ENCODE measurements around the gene COL3A1.

COL3A1 gene

DNA sequence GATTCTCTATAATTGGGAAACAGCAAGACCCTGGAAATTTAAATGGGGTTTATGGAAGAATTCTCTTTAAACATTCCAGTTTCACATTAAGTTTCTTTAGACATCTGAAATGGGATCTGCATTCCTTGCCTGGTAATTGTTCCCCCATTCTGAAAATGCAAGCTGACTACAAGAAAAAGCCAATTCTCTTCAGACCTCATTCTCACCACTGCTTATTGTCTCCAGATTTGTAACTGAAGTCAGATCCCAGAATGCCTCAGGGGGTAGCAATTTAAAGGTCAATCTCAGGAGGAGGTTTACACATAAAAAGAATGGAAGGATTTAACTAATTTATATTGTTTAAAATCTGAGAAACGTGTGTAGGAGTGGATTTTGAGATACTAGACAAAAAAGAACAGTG lies 41.2 kb downstream of the COL3A1 start:
- DNase-seq (ENCODE audit: low spot score) = no peak

DNA sequence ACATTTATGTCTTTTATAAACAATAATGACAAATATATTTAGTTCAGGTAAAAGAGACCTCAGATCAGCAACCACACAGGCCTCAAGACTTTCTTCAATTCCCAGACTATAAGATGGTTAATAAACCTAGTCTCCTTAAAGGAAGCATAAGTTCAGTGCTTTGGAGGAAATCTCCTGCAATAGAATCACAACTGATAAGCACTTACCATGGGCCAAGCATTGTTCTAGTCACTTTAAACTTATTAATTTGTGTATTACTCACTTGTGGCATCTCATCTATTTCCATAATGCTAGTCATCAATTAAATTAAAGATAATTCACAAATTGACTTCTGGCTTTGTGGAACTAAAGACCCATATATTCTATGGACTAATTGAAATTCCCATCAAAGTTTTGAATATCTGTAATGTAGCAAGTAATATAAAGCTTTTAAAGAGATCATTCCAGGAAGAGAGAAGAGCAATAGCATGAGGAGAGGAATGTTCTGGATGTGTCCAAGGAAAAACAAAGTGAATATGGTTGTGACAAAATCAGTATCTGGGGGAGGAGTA lies 42.2 kb downstream of the COL3A1 start:
- DNase-seq (ENCODE audit: low spot score) = no peak

- DNase-seq (ENCODE audit: low spot score) = no peak
Measured at GRCh38 chr2:189018631-189019030, 44.5 kb downstream of the COL3A1 start.

GRCh38 chr2:189020179-189020578 lies 46.0 kb downstream of the COL3A1 start:
- no peak for DNase-seq (ENCODE audit: low spot score)

- no peak for DNase-seq (ENCODE audit: low spot score)
Measured at GRCh38 chr2:189022053-189022481, 47.9 kb downstream of the COL3A1 start.

DNA sequence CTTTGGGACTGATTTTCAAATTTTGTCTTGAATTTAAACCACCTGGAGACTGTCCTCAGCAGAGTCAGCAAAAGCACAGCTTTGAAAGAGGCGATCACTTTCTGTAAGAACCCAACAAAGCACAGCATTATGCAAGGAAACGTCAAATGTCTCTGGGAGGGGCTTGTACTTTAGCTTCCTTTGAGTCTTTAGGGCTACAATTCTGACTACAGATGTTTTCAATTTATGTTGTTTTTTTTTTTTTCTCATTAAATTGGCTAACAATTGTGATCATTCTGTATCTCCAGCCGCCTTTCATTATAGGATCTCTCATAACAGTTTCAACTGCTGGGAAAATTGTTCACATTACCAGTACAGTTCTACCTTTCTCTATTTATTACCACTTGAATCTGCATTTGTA lies 48.3 kb downstream of the COL3A1 start:
- DNase-seq (ENCODE audit: low spot score) = no peak

- DNase-seq (ENCODE audit: low spot score) = peak; percentile 15
Measured at GRCh38 chr2:189024901-189025618, 50.9 kb downstream of the COL3A1 start.

- no peak for DNase-seq (ENCODE audit: low spot score)
Measured at GRCh38 chr2:189037518-189037917, 63.3 kb downstream of the COL3A1 start.

- DNase-seq (ENCODE audit: low spot score) = no peak
Measured at GRCh38 chr2:189045836-189046235, 71.7 kb downstream of the COL3A1 start.

- DNase-seq (ENCODE audit: low spot score) = no peak
Measured at GRCh38 chr2:189046320-189046719, 72.1 kb downstream of the COL3A1 start.

DNA sequence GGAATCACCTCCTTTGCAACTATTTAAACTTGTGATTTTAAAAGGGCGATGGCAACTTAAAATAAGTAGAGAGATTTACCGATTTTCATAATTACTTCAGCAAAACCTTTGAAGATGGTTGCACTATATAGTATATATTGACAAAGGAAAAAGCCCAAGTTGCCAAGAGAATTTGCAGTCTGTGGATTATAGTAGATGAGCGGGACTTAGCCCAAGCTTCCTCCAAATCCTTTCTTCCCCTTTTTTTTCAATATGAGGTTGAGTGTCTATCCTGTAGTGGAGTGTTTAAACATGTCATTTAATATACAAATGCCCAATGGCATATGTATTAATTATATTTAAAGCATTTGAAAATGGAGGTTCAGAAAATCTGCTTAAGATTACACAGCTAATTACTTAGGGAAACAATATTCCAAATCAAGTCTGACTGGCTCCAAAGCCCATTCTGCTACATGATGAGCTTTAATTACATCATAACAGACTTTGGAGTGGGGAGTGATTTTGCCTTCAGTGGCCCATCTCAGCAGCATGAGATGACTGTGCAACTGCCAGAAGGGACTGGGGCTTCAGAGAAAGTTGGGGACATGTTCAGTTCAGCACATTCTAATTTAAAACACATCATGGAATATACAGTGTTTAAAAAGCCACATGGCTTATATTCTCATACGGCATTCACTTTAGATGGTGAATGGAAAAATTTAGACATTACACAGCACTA lies 73.2 kb downstream of the COL3A1 start:
- DNase-seq (ENCODE audit: low spot score) = no peak

- DNase-seq (ENCODE audit: low spot score) = no peak
Measured at GRCh38 chr2:189048189-189048588, 74.0 kb downstream of the COL3A1 start.

DNA sequence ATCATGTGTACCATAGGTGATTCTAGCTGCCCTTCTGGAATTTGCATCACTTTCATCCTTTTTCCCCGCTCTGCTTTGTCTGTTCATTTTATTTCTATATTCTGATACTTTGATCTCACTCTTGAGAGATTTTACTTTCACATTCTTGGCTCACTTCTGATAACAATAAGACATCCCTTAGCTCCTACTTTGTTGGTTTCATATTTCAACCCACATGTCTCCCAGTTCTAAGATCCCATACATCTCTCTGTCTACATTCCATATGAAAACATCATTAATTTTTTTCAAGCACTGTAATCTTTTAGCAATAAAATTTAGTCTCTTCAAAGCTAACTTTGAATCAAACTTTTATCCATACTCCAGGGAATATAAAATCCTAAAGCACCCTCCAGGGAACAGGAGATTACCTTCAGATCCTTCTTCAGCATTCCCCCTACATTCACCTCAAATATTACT lies 75.6 kb downstream of the COL3A1 start:
- no peak for DNase-seq (ENCODE audit: low spot score)

GRCh38 chr2:189050165-189050712 lies 76.1 kb downstream of the COL3A1 start:
- DNase-seq (ENCODE audit: low spot score) = peak; percentile 7

- DNase-seq (ENCODE audit: low spot score) = no peak
Measured at GRCh38 chr2:189056200-189057106, 82.3 kb downstream of the COL3A1 start.

- DNase-seq (ENCODE audit: low spot score) = no peak
Measured at GRCh38 chr2:189057316-189057715, 83.1 kb downstream of the COL3A1 start.

DNA sequence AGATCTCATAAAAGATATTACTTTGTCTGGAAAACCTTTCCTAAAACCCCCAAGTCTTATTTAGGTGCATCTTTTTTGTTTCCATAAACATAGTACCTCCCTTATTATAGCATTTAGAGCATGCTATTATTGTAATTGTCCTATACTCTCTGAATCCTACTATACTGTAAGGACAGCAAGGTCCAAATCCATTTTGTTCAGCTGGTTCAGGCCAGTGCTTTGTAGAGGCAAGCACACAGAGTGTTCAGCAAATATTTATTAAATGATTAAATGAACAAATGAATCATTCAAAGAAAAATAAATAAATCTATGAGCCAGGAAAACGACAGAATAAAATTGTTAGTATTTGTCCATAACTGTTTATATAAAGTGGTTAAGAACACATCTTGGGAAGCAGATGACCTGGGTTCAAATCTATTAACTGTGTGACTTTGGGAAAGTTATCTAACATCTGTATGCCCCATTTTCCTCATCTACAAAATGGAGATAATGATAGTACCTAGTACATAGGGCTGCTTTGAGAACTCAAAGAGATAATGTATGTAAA lies 86.0 kb downstream of the COL3A1 start:
- DNase-seq (ENCODE audit: low spot score) = no peak

Measured in HuH-7 (cell line).